Measurements from ENCODE around the gene TNFSF10.

The TNFSF10 gene

GRCh38 chr3:172552607-172553006, 29.4 kb upstream of the TNFSF10 start:
- H3K4me3 ChIP-seq (replicated peaks; ENCODE audit: low read depth, low read length): no peak overlapping the region
- no peak for DNase-seq (ENCODE audit: low read depth)
- no peak for TF ChIP-seq CTCF (IDR thresholded peaks at IDR 0.05; ENCODE audit: low read length, missing control alignments)

GRCh38 chr3:172551874-172552273, 28.6 kb upstream of the TNFSF10 start:
- H3K4me3 ChIP-seq (replicated peaks; ENCODE audit: low read depth, low read length): no peak overlapping the region
- DNase-seq (ENCODE audit: low read depth): no peak
- no peak for TF ChIP-seq CTCF (IDR thresholded peaks at IDR 0.05; ENCODE audit: low read length, missing control alignments)

GRCh38 chr3:172550347-172550943, 27.2 kb upstream of the TNFSF10 start:
- peak; percentile 81 for DNase-seq (ENCODE audit: low read depth)
- no peak for TF ChIP-seq CTCF (IDR thresholded peaks at IDR 0.05; ENCODE audit: low read length, missing control alignments)
- no peak overlapping the region for H3K4me3 ChIP-seq (replicated peaks; ENCODE audit: low read depth, low read length)

GRCh38 chr3:172549144-172549543, 25.9 kb upstream of the TNFSF10 start:
- no peak for TF ChIP-seq CTCF (IDR thresholded peaks at IDR 0.05; ENCODE audit: low read length, missing control alignments)
- DNase-seq (ENCODE audit: low read depth): no peak
- H3K4me3 ChIP-seq (replicated peaks; ENCODE audit: low read depth, low read length): no peak overlapping the region

- no peak for TF ChIP-seq CTCF (IDR thresholded peaks at IDR 0.05; ENCODE audit: low read length, missing control alignments)
- no peak for DNase-seq (ENCODE audit: low read depth)
- H3K4me3 ChIP-seq (replicated peaks; ENCODE audit: low read depth, low read length): no peak overlapping the region
Observed at GRCh38 chr3:172546628-172547214, 23.5 kb upstream of the TNFSF10 start.

GRCh38 chr3:172546105-172546504, 22.9 kb upstream of the TNFSF10 start:
- H3K4me3 ChIP-seq (replicated peaks; ENCODE audit: low read depth, low read length): no peak overlapping the region
- TF ChIP-seq CTCF (IDR thresholded peaks at IDR 0.05; ENCODE audit: low read length, missing control alignments): no peak
- DNase-seq (ENCODE audit: low read depth): no peak

GRCh38 chr3:172544404-172544803, 21.2 kb upstream of the TNFSF10 start:
- no peak for DNase-seq (ENCODE audit: low read depth)
- TF ChIP-seq CTCF (IDR thresholded peaks at IDR 0.05; ENCODE audit: low read length, missing control alignments): no peak

More at GRCh38 chr3:172544404-172544803, 21.2 kb upstream of the TNFSF10 start:
- H3K4me3 ChIP-seq (replicated peaks; ENCODE audit: low read depth, low read length): no peak overlapping the region
